ENCODE measurements around the gene NEDD4L. TPM values are rescaled to one million over a fixed set of nuclear protein-coding genes. Genes with fewer than 3 reads are reported as not detected.
A peak's percentile ranks its signal among the peaks of the same experiment; 100 is the strongest.

The NEDD4L gene
- total RNA-seq, 2 donors from 2014 or later = 5.0 to 7.3 TPM

GRCh38 chr18:58183226-58183625 is 139.2 kb downstream of the NEDD4L start:
- Mint-ChIP-seq H3K36me3 (ENCODE audit: insufficient read depth in 2 of 2) (no peaks in the 10 kb centered on the region), H3K4me3 (no peak overlapping the region), H3K4me1 (ENCODE audit: low read depth) (no peaks in the 10 kb centered on the region), H3K27ac (no peak overlapping the region), H3K9me3 (no peaks in the 10 kb centered on the region), H3K27me3 (ENCODE audit: low read depth) (no peaks in the 10 kb centered on the region)
- DNase-seq (no peak), ATAC-seq (replicated peaks in 1 of 2) (no peak)

- Mint-ChIP-seq H3K4me1 (ENCODE audit: low read depth) (no peaks in the 10 kb centered on the region), H3K27ac (no peak overlapping the region), H3K9me3 (no peaks in the 10 kb centered on the region), H3K27me3 (ENCODE audit: low read depth) (peaks cover 3% of the 10 kb centered on the region), H3K4me3 (no peak overlapping the region), H3K36me3 (ENCODE audit: insufficient read depth in 2 of 2) (no peaks in the 10 kb centered on the region)
- ATAC-seq (replicated peaks in 1 of 2) (no peak), DNase-seq (no peak)
Measured at GRCh38 chr18:58186258-58186948, 142.4 kb downstream of the NEDD4L start.

- Mint-ChIP-seq H3K36me3 (ENCODE audit: insufficient read depth in 2 of 2) (no peaks in the 10 kb centered on the region), H3K27me3 (ENCODE audit: low read depth) (peaks cover 4% of the 10 kb centered on the region), H3K9me3 (no peaks in the 10 kb centered on the region), H3K4me1 (ENCODE audit: low read depth) (no peaks in the 10 kb centered on the region), H3K4me3 (no peak overlapping the region), H3K27ac (no peak overlapping the region)
- ATAC-seq (replicated peaks in 1 of 2) = no peak
- no peak for DNase-seq
Measured at GRCh38 chr18:58187674-58188073, 143.6 kb downstream of the NEDD4L start.

GRCh38 chr18:58188996-58189395 is 145.0 kb downstream of the NEDD4L start:
- no peaks in the 10 kb centered on the region for H3K9me3 Mint-ChIP-seq
- DNase-seq = no peak
- no peaks in the 10 kb centered on the region for H3K4me1 Mint-ChIP-seq (ENCODE audit: low read depth)
- no peak overlapping the region for H3K4me3 Mint-ChIP-seq
- no peak overlapping the region for H3K27ac Mint-ChIP-seq
- ATAC-seq (replicated peaks in 1 of 2) = no peak
- H3K36me3 Mint-ChIP-seq (ENCODE audit: insufficient read depth in 2 of 2) = no peaks in the 10 kb centered on the region
- H3K27me3 Mint-ChIP-seq (ENCODE audit: low read depth) = peaks cover 12% of the 10 kb centered on the region

GRCh38 chr18:58190842-58191530 is 147.0 kb downstream of the NEDD4L start:
- H3K4me3 Mint-ChIP-seq = no peak overlapping the region
- peaks cover 30% of the 10 kb centered on the region for H3K27me3 Mint-ChIP-seq (ENCODE audit: low read depth)

GRCh38 chr18:58191626-58192025 is 147.6 kb downstream of the NEDD4L start:
- Mint-ChIP-seq H3K27me3 (ENCODE audit: low read depth) (peaks cover 36% of the 10 kb centered on the region), H3K36me3 (ENCODE audit: insufficient read depth in 2 of 2) (no peaks in the 10 kb centered on the region), H3K27ac (no peak overlapping the region), H3K4me1 (ENCODE audit: low read depth) (peaks cover 15% of the 10 kb centered on the region), H3K4me3 (no peak overlapping the region), H3K9me3 (no peaks in the 10 kb centered on the region)
- DNase-seq = no peak
- ATAC-seq (replicated peaks in 1 of 2) = no peak

More at GRCh38 chr18:58190842-58191530, 147.0 kb downstream of the NEDD4L start:
- Mint-ChIP-seq H3K4me1 (ENCODE audit: low read depth) (peaks cover 12% of the 10 kb centered on the region), H3K9me3 (no peaks in the 10 kb centered on the region), H3K27ac (no peak overlapping the region), H3K36me3 (ENCODE audit: insufficient read depth in 2 of 2) (no peaks in the 10 kb centered on the region)
- DNase-seq = no peak
- ATAC-seq (replicated peaks in 1 of 2) = no peak

GRCh38 chr18:58192519-58192918 is 148.5 kb downstream of the NEDD4L start:
- Mint-ChIP-seq H3K36me3 (ENCODE audit: insufficient read depth in 2 of 2) (no peaks in the 10 kb centered on the region), H3K4me1 (ENCODE audit: low read depth) (peaks cover 15% of the 10 kb centered on the region), H3K9me3 (no peaks in the 10 kb centered on the region), H3K27me3 (ENCODE audit: low read depth) (peaks cover 40% of the 10 kb centered on the region), H3K27ac (no peak overlapping the region), H3K4me3 (no peak overlapping the region)
- ATAC-seq (replicated peaks in 1 of 2) (no peak), DNase-seq (no peak)

- Mint-ChIP-seq H3K27me3 (ENCODE audit: low read depth) (peaks cover 40% of the 10 kb centered on the region), H3K27ac (no peak overlapping the region), H3K9me3 (no peaks in the 10 kb centered on the region), H3K36me3 (ENCODE audit: insufficient read depth in 2 of 2) (no peaks in the 10 kb centered on the region), H3K4me1 (ENCODE audit: low read depth) (peaks cover 15% of the 10 kb centered on the region), H3K4me3 (no peak overlapping the region)
- ATAC-seq (replicated peaks in 1 of 2) (no peak), DNase-seq (no peak)
Measured at GRCh38 chr18:58194028-58194427, 150.0 kb downstream of the NEDD4L start.

GRCh38 chr18:58195278-58195765 is 151.3 kb downstream of the NEDD4L start:
- DNase-seq (peak; percentile 15 to 18), ATAC-seq (replicated peaks in 1 of 2) (peak; percentile 66 to 70)
- Mint-ChIP-seq H3K27ac (no peak overlapping the region), H3K4me1 (ENCODE audit: low read depth) (peaks cover 15% of the 10 kb centered on the region), H3K4me3 (peak overlapping the region; percentile 79 to 85), H3K27me3 (ENCODE audit: low read depth) (peaks cover 40% of the 10 kb centered on the region), H3K36me3 (ENCODE audit: insufficient read depth in 2 of 2) (no peaks in the 10 kb centered on the region), H3K9me3 (no peaks in the 10 kb centered on the region)

GRCh38 chr18:58196164-58196563 is 152.1 kb downstream of the NEDD4L start:
- H3K36me3 Mint-ChIP-seq (ENCODE audit: insufficient read depth in 2 of 2) = no peaks in the 10 kb centered on the region

GRCh38 chr18:58196881-58197872 is 153.2 kb downstream of the NEDD4L start:
- Mint-ChIP-seq H3K27me3 (ENCODE audit: low read depth) (peaks cover 36% of the 10 kb centered on the region), H3K27ac (peak overlapping the region; percentile 17), H3K4me3 (no peak overlapping the region), H3K36me3 (ENCODE audit: insufficient read depth in 2 of 2) (no peaks in the 10 kb centered on the region), H3K9me3 (no peaks in the 10 kb centered on the region), H3K4me1 (ENCODE audit: low read depth) (peaks cover 15% of the 10 kb centered on the region)
- no peak for DNase-seq
- no peak for ATAC-seq (replicated peaks in 1 of 2)

More at GRCh38 chr18:58196164-58196563, 152.1 kb downstream of the NEDD4L start:
- no peaks in the 10 kb centered on the region for H3K9me3 Mint-ChIP-seq
- peak overlapping the region; percentile 79 to 85 for H3K4me3 Mint-ChIP-seq
- peaks cover 15% of the 10 kb centered on the region for H3K4me1 Mint-ChIP-seq (ENCODE audit: low read depth)
- no peak for ATAC-seq (replicated peaks in 1 of 2)
- H3K27me3 Mint-ChIP-seq (ENCODE audit: low read depth) = peaks cover 40% of the 10 kb centered on the region
- DNase-seq = no peak
- no peak overlapping the region for H3K27ac Mint-ChIP-seq

GRCh38 chr18:58201268-58201667 is 157.2 kb downstream of the NEDD4L start:
- ATAC-seq (replicated peaks in 1 of 2) = no peak
- H3K27ac Mint-ChIP-seq = no peak overlapping the region
- no peaks in the 10 kb centered on the region for H3K9me3 Mint-ChIP-seq
- DNase-seq = no peak
- H3K4me1 Mint-ChIP-seq (ENCODE audit: low read depth) = peaks cover under 1% of the 10 kb centered on the region
- no peaks in the 10 kb centered on the region for H3K36me3 Mint-ChIP-seq (ENCODE audit: insufficient read depth in 2 of 2)
- no peak overlapping the region for H3K4me3 Mint-ChIP-seq
- peaks cover 8% of the 10 kb centered on the region for H3K27me3 Mint-ChIP-seq (ENCODE audit: low read depth)

Measured in activated T-cell treated with anti-CD3 and anti-CD28 coated beads, Interleukin-2, amount 50 U/mL, for 72 hours (primary cell).